ENCODE results near the gene VPS18.
A peak's percentile ranks its signal among the peaks of the same experiment; 100 is the strongest.
"Not testable (repeated sequence)": the region's sequence is repeated elsewhere in the genome, so short reads cannot be mapped to it uniquely, and the experiment has no call there.

The VPS18 gene

GRCh38 chr15:40893733-40894680 lies at the start of gene VPS18:
TSS of gene VPS18 (plus strand) at chr15:40894450. CDS start at chr15:40894769, 319 bp downstream.
- peak; percentile 96 to 97 for DNase-seq (ENCODE audit: low read depth in 2 of 2)

- no peak for DNase-seq (ENCODE audit: low read depth in 2 of 2)
Measured at GRCh38 chr15:40844696-40845030, 49.6 kb upstream of the VPS18 start.

GRCh38 chr15:40845036-40845435 lies 49.2 kb upstream of the VPS18 start:
- no peak for DNase-seq (ENCODE audit: low read depth in 2 of 2)

GRCh38 chr15:40845511-40846284 lies 48.6 kb upstream of the VPS18 start:
- no peak for DNase-seq (ENCODE audit: low read depth in 2 of 2)

GRCh38 chr15:40846841-40847222 lies 47.4 kb upstream of the VPS18 start:
- DNase-seq (ENCODE audit: low read depth in 2 of 2): no peak

- no peak for DNase-seq (ENCODE audit: low read depth in 2 of 2)
Measured at GRCh38 chr15:40847223-40847961, 46.9 kb upstream of the VPS18 start.

- no peak for DNase-seq (ENCODE audit: low read depth in 2 of 2)
Measured at GRCh38 chr15:40850576-40851112, 43.6 kb upstream of the VPS18 start.

GRCh38 chr15:40852529-40852928 lies 41.7 kb upstream of the VPS18 start:
- DNase-seq (ENCODE audit: low read depth in 2 of 2): no peak

GRCh38 chr15:40853241-40853890 lies 40.9 kb upstream of the VPS18 start:
- no peak for DNase-seq (ENCODE audit: low read depth in 2 of 2)

GRCh38 chr15:40854161-40854560 lies 40.1 kb upstream of the VPS18 start:
- DNase-seq (ENCODE audit: low read depth in 2 of 2): no peak

- no peak for DNase-seq (ENCODE audit: low read depth in 2 of 2)
Measured at GRCh38 chr15:40855706-40856234, 38.5 kb upstream of the VPS18 start.

GRCh38 chr15:40856746-40857145 lies 37.5 kb upstream of the VPS18 start:
- no peak for DNase-seq (ENCODE audit: low read depth in 2 of 2)

- peak; percentile 50 to 51 for DNase-seq (ENCODE audit: low read depth in 2 of 2)
Measured at GRCh38 chr15:40857601-40858341, 36.5 kb upstream of the VPS18 start.

- no peak for DNase-seq (ENCODE audit: low read depth in 2 of 2)
Measured at GRCh38 chr15:40858706-40859105, 35.5 kb upstream of the VPS18 start.

GRCh38 chr15:40859206-40859851 lies 34.9 kb upstream of the VPS18 start:
- DNase-seq (ENCODE audit: low read depth in 2 of 2): peak; percentile 53 to 59

- DNase-seq (ENCODE audit: low read depth in 2 of 2): not testable (repeated sequence)
Measured at GRCh38 chr15:40861147-40861546, 33.1 kb upstream of the VPS18 start.

- DNase-seq (ENCODE audit: low read depth in 2 of 2): no peak
Measured at GRCh38 chr15:40863660-40864270, 30.5 kb upstream of the VPS18 start.

GRCh38 chr15:40867199-40867598 lies 27.1 kb upstream of the VPS18 start:
- no peak for DNase-seq (ENCODE audit: low read depth in 2 of 2)

- no peak for DNase-seq (ENCODE audit: low read depth in 2 of 2)
Measured at GRCh38 chr15:40869686-40870085, 24.6 kb upstream of the VPS18 start.
